Measurements from ENCODE around the gene ELP4. TPM values are rescaled to one million over a fixed set of nuclear protein-coding genes. Genes with fewer than 3 reads are reported as not detected.

ELP4 gene
- total and polyA plus RNA-seq, 2 experiments from 2014 or later = 28.2 to 38.3 TPM

- no peak for TF ChIP-seq JUNB (IDR thresholded peaks at IDR 0.05; ENCODE audit: unreplicated experiment)
- TF ChIP-seq STAT1 (IDR thresholded peaks at IDR 0.05; ENCODE audit: unreplicated experiment) = no peak
- TF ChIP-seq POLR2AphosphoS5 (IDR thresholded peaks at IDR 0.05; ENCODE audit: low read depth) = no peak
- TF ChIP-seq CREB1 (CRISPR knock-in tag; IDR thresholded peaks at IDR 0.05; ENCODE audit: low read depth) = no peak
- TF ChIP-seq NANOG (IDR thresholded peaks at IDR 0.05; ENCODE audit: borderline replicate concordance) = no peak
- TF ChIP-seq ZNF114 (CRISPR knock-in tag; IDR thresholded peaks at IDR 0.05) = no peak
- TF ChIP-seq CTCF (conservative IDR thresholded peaks at IDR 0.05; ENCODE audit: low read depth in 2 of 2) = no peak
- TF ChIP-seq ETS1 (IDR thresholded peaks at IDR 0.05) = no peak
- no peak for TF ChIP-seq EZH2 (IDR thresholded peaks at IDR 0.05; ENCODE audit: low read depth, unreplicated experiment)
- TF ChIP-seq EZH2phosphoT487 (IDR thresholded peaks at IDR 0.05; ENCODE audit: unreplicated experiment) = no peak
- no peak for TF ChIP-seq REST (IDR thresholded peaks at IDR 0.05; ENCODE audit: unreplicated experiment)
- TF ChIP-seq ZNF331 (CRISPR knock-in tag; IDR thresholded peaks at IDR 0.05; ENCODE audit: low read depth) = no peak
- H3F3A ChIP-seq (replicated peaks; ENCODE audit: low read depth) = no peaks in the 10 kb centered on the region
- Mint-ChIP-seq H3K4me1 (peaks cover 6% of the 10 kb centered on the region; the same call in 2 of the 3 replicates), H3K4me3 (no peak overlapping the region), H3K9me3 (no peaks in the 10 kb centered on the region), H3K36me3 (ENCODE audit: low read depth) (no peaks in the 10 kb centered on the region; the same call in 2 of the 3 replicates), H3K27me3 (ENCODE audit: insufficient read depth, low read depth, poor library complexity) (peaks cover 2% of the 10 kb centered on the region), H3K27ac (no peak overlapping the region)
- H3K27me3 ChIP-seq (ENCODE audit: insufficient read depth) = no peaks in the 10 kb centered on the region
- no peaks in the 10 kb centered on the region for H3K9me2 ChIP-seq (ENCODE audit: insufficient read depth)
- DNase-seq (ENCODE audit: low spot score) (no peak), ATAC-seq (no peak)
- H3K4me2 ChIP-seq = no peak overlapping the region
- no peak overlapping the region for H3K4me3 ChIP-seq
- no peak overlapping the region for H2AFZ ChIP-seq
- no peak overlapping the region for H3K27ac ChIP-seq (ENCODE audit: low read depth)
- no peaks in the 10 kb centered on the region for H3K36me3 ChIP-seq (ENCODE audit: insufficient read depth)
- 0 out of 2 replicates have a peak, but pooled peaks cover 4% of the 10 kb centered on the region for H4K20me1 ChIP-seq (replicated peaks; ENCODE audit: insufficient read depth)
- peaks cover 13% of the 10 kb centered on the region for H3K4me1 ChIP-seq (ENCODE audit: insufficient read depth)
- peaks cover 66% of the 10 kb centered on the region for H3K79me2 ChIP-seq (replicated peaks; ENCODE audit: insufficient read depth)
These were observed 30.5 kb upstream of the ELP4 start for GRCh38 chr11:31479066-31479465.
